ENCODE measurements around the gene TCFL5. TPM values are rescaled to one million over a fixed set of nuclear protein-coding genes. Genes with fewer than 3 reads are reported as not detected.

TCFL5 gene
- total and polyA plus RNA-seq, 2 donors (not counting 3 experiments of a cell fraction or from before 2014, with no cell fraction given), result 4.4 to 11.1 TPM

- POLR2A ChIA-PET, result no interaction called here
- Histone ChIP-seq H3K79me2 (ENCODE audit: control insufficient read depth, insufficient read depth, low read length) (peaks cover 14% of the 10 kb centered on the region), H4K20me1 (replicated peaks; ENCODE audit: control insufficient read depth, extremely low read depth, insufficient read depth, low read length) (no peaks in the 10 kb centered on the region), H3K9me1 (replicated peaks; ENCODE audit: control insufficient read depth, extremely low read depth, insufficient read depth, low read length) (no peaks in the 10 kb centered on the region), H3K9ac (replicated peaks; ENCODE audit: extremely low read depth, insufficient read depth, low read length) (peak overlapping the region; percentile 53), H3K27ac (ENCODE audit: insufficient read depth, low read depth, low read length) (no peak overlapping the region), H3K4me3 (replicated peaks in 1 of 3; ENCODE audit: insufficient read depth in 1 of 3, low read depth in 1 of 3, low read length in 3 of 3) (peak overlapping the region in 2 of 3 experiments; percentile 17 to 66), H3K4me2 (ENCODE audit: insufficient read depth, low read length) (peak overlapping the region; percentile 1), H3K9me3 (replicated peaks; ENCODE audit: control insufficient read depth, insufficient read depth, low read length) (no peaks in the 10 kb centered on the region), H3K27me3 (ENCODE audit: control insufficient read depth in 2 of 2, insufficient read depth in 2 of 2, low read length in 2 of 2) (no peaks in the 10 kb centered on the region), H2AFZ (ENCODE audit: low read depth, low read length) (peak overlapping the region; percentile 85), H3K4me1 (ENCODE audit: control insufficient read depth, extremely low read depth, insufficient read depth, low read length) (peaks cover 18% of the 10 kb centered on the region), H3K36me3 (ENCODE audit: control insufficient read depth in 2 of 2, extremely low read depth in 1 of 2, insufficient read depth in 2 of 2, low read length in 2 of 2) (peaks cover 11 to 12% of the 10 kb centered on the region in 2 experiments)
- no peak for DNase-seq (ENCODE audit: low read depth, low spot score)
- no peak for FAIRE-seq
- TSS peak; percentile 10 for BruUV-seq (replicated peaks)
- CTCF ChIA-PET, result interaction anchor here (0.6 to 2.0 kb wide), 5 partner anchors 9 to 180 kb away, joined by 3 to 8 read pairs (median 3); no protein-coding TSS in a partner anchor
- dilution Hi-C loops (cut with MboI; ENCODE audit: extremely low pct_ligation_motif_present, low sequenced_read_pairs), result no loop called here
- intact Hi-C loops (cut with micrococcal nuclease), result loop anchor here (10.0 kb wide), 1 partner anchor 492 kb away; the partner anchor contains the start of gene ADRM1
- no peak for TF ChIP-seq FOS (IDR thresholded peaks at IDR 0.05; ENCODE audit: borderline replicate concordance, insufficient read depth, low read length)
- no peak for TF ChIP-seq MAX (IDR thresholded peaks at IDR 0.05; ENCODE audit: insufficient read depth, insufficient read length)
- no peak for TF ChIP-seq POLR2AphosphoS5 (IDR thresholded peaks at IDR 0.05; ENCODE audit: insufficient read depth, low read depth, low read length)
- TF ChIP-seq EZH2 (IDR thresholded peaks at IDR 0.05; ENCODE audit: borderline replicate concordance, low read depth, low read length, severe bottlenecking), result no peak
- no peak for TF ChIP-seq MYC (IDR thresholded peaks at IDR 0.05; ENCODE audit: low read depth, low read length)
- no peak for TF ChIP-seq GATA2 (IDR thresholded peaks at IDR 0.05; ENCODE audit: insufficient read depth, insufficient read length, low read depth, low read length)
- no peak for TF ChIP-seq CTCF (IDR thresholded peaks at IDR 0.05; ENCODE audit: extremely low read depth in 1 of 2, insufficient read depth in 1 of 2, low read depth in 1 of 2, low read length in 2 of 2)
- no peak for TF ChIP-seq JUN (IDR thresholded peaks at IDR 0.05; ENCODE audit: borderline replicate concordance, insufficient read depth, insufficient read length, low read depth)
- no peak for TF ChIP-seq POLR2A (IDR thresholded peaks at IDR 0.05; ENCODE audit: low read depth, low read length)
These were observed 64.7 kb downstream of the TCFL5 start for GRCh38 chr20:62796699-62797491.

Measured in endothelial cell of umbilical vein (primary cell).